Measurements from ENCODE around the gene TMED9. TPM values are rescaled to one million over a fixed set of nuclear protein-coding genes. Genes with fewer than 3 reads are reported as not detected.

TMED9 gene
- total RNA-seq, 4 donors from 2014 or later: 34.4 to 85.9 (median 70.9) TPM

- Histone ChIP-seq H3K4me3 (no peak overlapping the region), H3K27ac (no peak overlapping the region), H3K4me1 (peaks cover 9 to 33% (median 23%) of the 10 kb centered on the region in 4 donors), H3K9me3 (no peaks in the 10 kb centered on the region), H3K27me3 (no peaks in the 10 kb centered on the region), H3K36me3 (peaks cover 0 to 28% (median 14%) of the 10 kb centered on the region in 4 donors)
- in situ Hi-C loops (cut with MboI; ENCODE audit: low pct_ligation_motif_present in 1 of 4, low pct_unique_long_range_greater_than_20kb in 1 of 4, low sequenced_read_pairs in 3 of 4): no loop called here
- no peak for DNase-seq
- intact Hi-C loops (cut with DNase I; ENCODE audit: low total_unique reads): no loop called here
- TF ChIP-seq POLR2AphosphoS5 (IDR thresholded peaks at IDR 0.05) (no peak), CTCF (IDR thresholded peaks at IDR 0.05) (no peak), EP300 (IDR thresholded peaks at IDR 0.05; ENCODE audit: low read depth) (no peak), POLR2A (IDR thresholded peaks at IDR 0.05) (no peak)
- 97% methylated on average over 2 of the region's 2 CpGs; no CpG with 5 or more reads in 1 of the 2 donors for WGBS, 2 donors (ENCODE audit: low coverage in 1 of 2)
These were observed 4.8 kb downstream of the TMED9 start for GRCh38 chr5:177596775-177597238.

- Histone ChIP-seq H3K9me3 (no peaks in the 10 kb centered on the region), H3K4me1 (peaks cover 1 to 23% (median 13%) of the 10 kb centered on the region in 4 donors), H3K4me3 (peak overlapping the region in 1 of 4 donors; percentile 98), H3K27me3 (no peaks in the 10 kb centered on the region), H3K27ac (peak overlapping the region in 1 of 4 donors; percentile 88), H3K36me3 (peaks cover 0 to 28% (median 13%) of the 10 kb centered on the region in 4 donors)
- TF ChIP-seq POLR2A (IDR thresholded peaks at IDR 0.05) (no peak), POLR2AphosphoS5 (IDR thresholded peaks at IDR 0.05) (no peak), EP300 (IDR thresholded peaks at IDR 0.05; ENCODE audit: low read depth) (no peak), CTCF (IDR thresholded peaks at IDR 0.05) (no peak)
- 40 to 50% methylated on average over 3 to 5 of the region's 5 CpGs for WGBS, 2 donors (ENCODE audit: low coverage in 1 of 2)
- no peak for DNase-seq
- intact Hi-C loops (cut with DNase I; ENCODE audit: low total_unique reads) (no loop called here), in situ Hi-C loops (cut with MboI; ENCODE audit: low pct_ligation_motif_present in 1 of 4, low pct_unique_long_range_greater_than_20kb in 1 of 4, low sequenced_read_pairs in 3 of 4) (no loop called here)
These were observed 6.5 kb downstream of the TMED9 start for GRCh38 chr5:177598477-177598876.

- DNase-seq: peak; percentile 91
- Histone ChIP-seq H3K4me1 (peaks cover 0 to 27% (median 16%) of the 10 kb centered on the region in 4 donors), H3K27ac (peak within 1 kb of the TSS; percentile 86 to 96 (median 89)), H3K9me3 (no peaks in the 10 kb centered on the region), H3K36me3 (peaks cover 0 to 17% (median 7%) of the 10 kb centered on the region in 4 donors), H3K4me3 (peak within 1 kb of the TSS; percentile 54 to 98 (median 78)), H3K27me3 (no peaks in the 10 kb centered on the region)
- intact Hi-C loops (cut with DNase I; ENCODE audit: low total_unique reads): no loop called here
- TF ChIP-seq POLR2A (IDR thresholded peaks at IDR 0.05) (peak; percentile 63), EP300 (IDR thresholded peaks at IDR 0.05; ENCODE audit: low read depth) (no peak), CTCF (IDR thresholded peaks at IDR 0.05) (no peak), POLR2AphosphoS5 (IDR thresholded peaks at IDR 0.05) (peak; percentile 27 to 68 (median 61))
- 1% methylated on average over 63 of the region's 86 CpGs; no CpG with 5 or more reads in 1 of the 2 donors for WGBS, 2 donors (ENCODE audit: low coverage in 1 of 2)
- in situ Hi-C loops (cut with MboI; ENCODE audit: low pct_ligation_motif_present in 1 of 4, low pct_unique_long_range_greater_than_20kb in 1 of 4, low sequenced_read_pairs in 3 of 4): loop anchor here in 1 of 4 donors (25.0 kb wide), 1 partner anchor 462 kb away; no protein-coding TSS in a partner anchor
These were observed 7.9 kb downstream of the TMED9 start, which contains the start of gene B4GALT7 for GRCh38 chr5:177599731-177600507. B4GALT7 (plus strand) TSS chr5:177600132; CDS start chr5:177600211, 79 bp downstream.

GRCh38 chr5:177600508-177601018 lies 8.6 kb downstream of the TMED9 start:
- intact Hi-C loops (cut with DNase I; ENCODE audit: low total_unique reads): no loop called here
- Histone ChIP-seq H3K4me1 (peaks cover 0 to 33% (median 19%) of the 10 kb centered on the region in 4 donors), H3K27ac (peak overlapping the region; percentile 86 to 96 (median 89)), H3K4me3 (peak overlapping the region; percentile 54 to 98 (median 78)), H3K9me3 (no peaks in the 10 kb centered on the region), H3K27me3 (no peaks in the 10 kb centered on the region), H3K36me3 (peaks cover 0 to 10% (median 4%) of the 10 kb centered on the region in 4 donors)
- TF ChIP-seq EP300 (IDR thresholded peaks at IDR 0.05; ENCODE audit: low read depth): no peak
- no peak for TF ChIP-seq CTCF (IDR thresholded peaks at IDR 0.05)
- no peak for TF ChIP-seq POLR2AphosphoS5 (IDR thresholded peaks at IDR 0.05)
- TF ChIP-seq POLR2A (IDR thresholded peaks at IDR 0.05): no peak
- WGBS, 2 donors (ENCODE audit: low coverage in 1 of 2): 0 to 2% methylated on average over 9 to 16 of the region's 16 CpGs
- in situ Hi-C loops (cut with MboI; ENCODE audit: low pct_ligation_motif_present in 1 of 4, low pct_unique_long_range_greater_than_20kb in 1 of 4, low sequenced_read_pairs in 3 of 4): loop anchor here in 1 of 4 donors (25.0 kb wide), 1 partner anchor 462 kb away; no protein-coding TSS in a partner anchor
- DNase-seq: no peak

All from transverse colon (tissue), 4 donors.